SK-N-MC (cell line): ENCODE measurements around the gene DUSP28.

Experiments used
- DNase-seq: peaks from one replicate; pipeline ENCODE4 v3.0.0-alpha.2; 2011; ENCODE audit warnings: low read depth, low spot score
- H3K27ac ChIP-seq: fragments of 200-600 bp; sonication (generic); 2 replicates; pipeline ENCODE4 v1.5.1; 2016; ENCODE audit warnings: mixed run types
- H3K36me3 ChIP-seq: fragments of 200-600 bp; sonication (generic); 2 replicates; pipeline ENCODE4 v1.6.1; 2017; ENCODE audit warnings: antibody characterized with exemption, low read length, mixed read lengths; ENCODE audit not compliant: insufficient read depth
- H3K4me3 ChIP-seq: fragments of 200-600 bp; sonication (generic); 2 replicates; pipeline ENCODE4 v1.5.1; 2016
- H3K9ac ChIP-seq: fragments of 200-600 bp; sonication (generic); 2 replicates; pipeline ENCODE4 v1.8.0; 2017; ENCODE audit warnings: mixed run types, mixed read lengths; ENCODE audit not compliant: insufficient read length
- H3K9me3 ChIP-seq: fragments of 200-600 bp; sonication (generic); 2 replicates; pipeline ENCODE4 v1.6.1; 2017; ENCODE audit warnings: low read depth, mild to moderate bottlenecking, antibody characterized with exemption, low read length, moderate library complexity, mixed read lengths
- EZH2 ChIP-seq: fragments of 200-600 bp; sonication (generic); IDR thresholded peaks from one replicate; pipeline ENCODE4 v1.6.1; 2017; ENCODE audit warnings: antibody characterized with exemption
- FOXP2 ChIP-seq: optimal IDR thresholded peaks from 2 replicates; pipeline ENCODE3; 2011; ENCODE audit warnings: mild to moderate bottlenecking, moderate library complexity; ENCODE audit not compliant: insufficient read depth; ENCODE audit errors: extremely low read length, control extremely low read depth
- POLR2AphosphoS5 ChIP-seq: IDR thresholded peaks from 2 replicates; pipeline ENCODE4 v1.6.1; 2012; ENCODE audit warnings: mild to moderate bottlenecking, low read depth, low read length, borderline replicate concordance

The DUSP28 gene

DNA sequence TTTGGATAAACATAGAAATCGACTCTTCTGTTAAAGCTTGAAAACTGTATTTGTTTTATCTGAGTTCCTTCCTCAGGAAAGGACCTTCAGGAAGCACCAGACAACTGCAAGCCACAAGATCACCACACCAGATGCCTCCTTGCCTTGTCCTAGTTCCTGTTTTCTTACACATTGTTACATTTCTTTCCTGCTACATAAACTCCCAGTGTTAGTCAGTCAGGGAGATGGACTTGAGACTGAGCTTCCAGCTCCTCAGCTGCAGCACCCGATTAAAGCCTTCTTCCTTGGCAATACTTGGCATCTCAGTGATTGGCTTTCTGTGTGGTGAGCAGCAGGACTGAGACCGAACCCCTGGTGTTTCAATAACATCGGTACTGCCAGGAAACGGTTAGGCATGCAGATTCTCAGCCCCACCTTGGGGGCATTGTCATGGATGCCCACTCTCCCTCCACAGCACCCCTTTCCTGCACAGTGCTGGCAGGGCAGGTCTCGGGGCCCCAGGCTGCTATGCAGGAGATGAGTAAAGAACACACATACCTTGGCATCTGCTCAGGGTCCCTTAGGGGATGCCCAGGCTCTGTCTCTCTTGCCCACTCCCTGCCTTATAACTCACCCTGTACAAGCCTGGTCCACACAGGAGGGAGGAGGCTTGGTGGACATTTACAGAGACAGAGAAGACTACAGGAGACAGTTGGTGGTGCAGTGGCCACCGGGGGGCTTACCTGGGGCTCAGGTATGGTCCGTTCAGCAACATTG is 35.0 kb upstream of the DUSP28 start:
- DNase-seq: no peak
- Histone ChIP-seq H3K27ac (no peak overlapping the region), H3K36me3 (peaks cover 12% of the 10 kb centered on the region; the same call in 1 of the 2 replicates), H3K9ac (no peak overlapping the region), H3K4me3 (no peak overlapping the region), H3K9me3 (no peaks in the 10 kb centered on the region)
- no peak for TF ChIP-seq POLR2AphosphoS5
- TF ChIP-seq FOXP2: no peak
- TF ChIP-seq EZH2: no peak

- no peak overlapping the region for H3K9ac ChIP-seq
- no peak for DNase-seq
- no peaks in the 10 kb centered on the region for H3K9me3 ChIP-seq
- no peak overlapping the region for H3K27ac ChIP-seq
- H3K36me3 ChIP-seq: peaks cover 12% of the 10 kb centered on the region; the same call in 1 of the 2 replicates
- H3K4me3 ChIP-seq: no peak overlapping the region
- no peak for TF ChIP-seq FOXP2
- TF ChIP-seq EZH2: no peak
- no peak for TF ChIP-seq POLR2AphosphoS5
Measured at GRCh38 chr2:240525802-240526201, 34.4 kb upstream of the DUSP28 start.

GRCh38 chr2:240526521-240526920 is 33.6 kb upstream of the DUSP28 start:
- H3K4me3 ChIP-seq: no peak overlapping the region
- peaks cover 16% of the 10 kb centered on the region for H3K36me3 ChIP-seq
- H3K9ac ChIP-seq: no peak overlapping the region
- no peak overlapping the region for H3K27ac ChIP-seq
- DNase-seq: no peak
- peaks cover 2% of the 10 kb centered on the region; the same call in 1 of the 2 replicates for H3K9me3 ChIP-seq
- TF ChIP-seq FOXP2: no peak
- TF ChIP-seq POLR2AphosphoS5: no peak
- no peak for TF ChIP-seq EZH2

GRCh38 chr2:240527153-240527750 is 32.9 kb upstream of the DUSP28 start:
- no peak overlapping the region for H3K4me3 ChIP-seq
- no peak overlapping the region for H3K27ac ChIP-seq
- DNase-seq: no peak
- no peak overlapping the region for H3K9ac ChIP-seq
- H3K36me3 ChIP-seq: peaks cover 20% of the 10 kb centered on the region
- TF ChIP-seq POLR2AphosphoS5 (no peak), FOXP2 (no peak), EZH2 (no peak)
- peaks cover 9% of the 10 kb centered on the region; the same call in 1 of the 2 replicates for H3K9me3 ChIP-seq

DNA sequence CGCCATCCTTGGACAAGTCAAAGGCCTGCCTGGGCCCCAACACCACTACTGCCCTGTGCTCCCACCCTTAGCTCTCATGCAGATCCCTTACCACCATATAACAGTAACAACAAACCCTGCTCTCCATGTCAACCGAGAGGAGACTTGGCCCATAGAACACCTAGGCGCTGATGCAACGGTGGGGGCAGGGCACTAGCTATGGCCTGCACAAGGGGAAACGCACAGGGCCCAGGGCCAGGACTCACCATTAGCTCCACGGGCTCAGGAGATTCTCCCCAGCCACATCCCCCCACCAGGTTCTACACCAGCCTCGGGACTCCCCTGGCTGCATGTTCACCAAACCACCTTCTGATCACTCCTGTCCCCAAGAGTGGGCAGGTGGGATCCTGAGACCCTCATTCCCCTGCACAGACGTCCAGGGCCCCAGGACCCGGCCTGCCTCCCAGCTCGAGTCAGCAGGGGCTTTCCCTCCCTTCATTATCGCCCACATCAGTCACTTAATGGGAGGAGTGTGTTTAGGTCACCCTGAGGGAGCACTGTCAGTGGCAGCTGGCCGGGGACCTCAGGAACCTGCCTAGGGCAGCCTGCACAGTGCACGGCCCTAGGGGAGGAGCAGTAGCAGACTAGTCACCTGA is 31.6 kb upstream of the DUSP28 start:
- Histone ChIP-seq H3K36me3 (peaks cover 20% of the 10 kb centered on the region), H3K9ac (no peak overlapping the region), H3K9me3 (peaks cover 12% of the 10 kb centered on the region; the same call in 1 of the 2 replicates), H3K4me3 (no peak overlapping the region), H3K27ac (no peak overlapping the region)
- no peak for DNase-seq
- TF ChIP-seq POLR2AphosphoS5 (no peak), EZH2 (no peak), FOXP2 (no peak)

DNA sequence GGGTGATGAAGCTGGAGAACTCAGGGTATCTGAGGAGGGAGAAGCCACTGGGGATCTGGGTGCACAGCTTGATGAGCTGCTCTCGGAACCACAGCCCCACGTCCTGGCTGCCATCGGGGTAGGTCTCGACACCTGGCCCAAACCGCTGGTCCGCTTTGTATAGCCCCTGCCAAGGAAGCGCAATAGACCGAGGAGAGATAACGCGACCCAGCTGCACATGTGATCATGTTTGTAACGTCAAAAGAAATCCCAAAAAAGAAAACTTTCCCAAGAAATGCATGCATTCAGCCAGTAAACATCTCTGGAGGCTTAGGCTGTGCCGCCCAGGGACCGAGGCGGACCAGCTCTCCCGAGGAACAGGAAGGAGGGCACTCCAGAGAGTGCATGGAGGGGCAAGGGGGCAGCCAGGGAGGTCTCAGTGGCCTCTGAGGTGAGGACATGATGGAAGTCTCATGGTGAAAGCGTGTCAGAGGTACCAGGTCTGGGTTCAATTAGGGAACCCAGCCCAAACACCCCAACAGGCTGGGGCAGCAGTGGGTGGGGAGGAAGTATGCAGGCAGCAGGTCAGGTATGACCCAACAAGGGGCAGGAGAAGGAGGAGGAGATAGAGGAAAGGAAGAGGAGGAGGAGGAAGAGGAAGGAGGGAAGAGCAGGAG is 30.7 kb upstream of the DUSP28 start:
- TF ChIP-seq EZH2 (no peak), POLR2AphosphoS5 (no peak), FOXP2 (no peak)
- no peak for DNase-seq
- H3K27ac ChIP-seq: no peak overlapping the region
- H3K36me3 ChIP-seq: peaks cover 13% of the 10 kb centered on the region
- peaks cover 12% of the 10 kb centered on the region; the same call in 1 of the 2 replicates for H3K9me3 ChIP-seq
- no peak overlapping the region for H3K9ac ChIP-seq
- H3K4me3 ChIP-seq: no peak overlapping the region

GRCh38 chr2:240530181-240530580 is 30.0 kb upstream of the DUSP28 start:
- DNase-seq: no peak
- TF ChIP-seq POLR2AphosphoS5: no peak
- TF ChIP-seq EZH2: no peak
- no peak for TF ChIP-seq FOXP2

GRCh38 chr2:240531038-240531437 is 29.1 kb upstream of the DUSP28 start:
- H3K27ac ChIP-seq: no peak overlapping the region
- H3K9ac ChIP-seq: no peak overlapping the region
- peaks cover 12% of the 10 kb centered on the region; the same call in 1 of the 2 replicates for H3K9me3 ChIP-seq
- TF ChIP-seq EZH2 (no peak), FOXP2 (no peak), POLR2AphosphoS5 (no peak)
- no peak for DNase-seq
- H3K4me3 ChIP-seq: no peak overlapping the region
- peaks cover 13% of the 10 kb centered on the region for H3K36me3 ChIP-seq

More at GRCh38 chr2:240530181-240530580, 30.0 kb upstream of the DUSP28 start:
- H3K9ac ChIP-seq: no peak overlapping the region
- no peak overlapping the region for H3K27ac ChIP-seq
- H3K36me3 ChIP-seq: peaks cover 13% of the 10 kb centered on the region
- no peak overlapping the region for H3K4me3 ChIP-seq
- peaks cover 12% of the 10 kb centered on the region; the same call in 1 of the 2 replicates for H3K9me3 ChIP-seq
